ENCODE measurements around the gene WFDC1. TPM values are rescaled to one million over a fixed set of nuclear protein-coding genes. Genes with fewer than 3 reads are reported as not detected.

WFDC1 gene
- total RNA-seq, 1 donor from 2014 or later, result not detected

DNA sequence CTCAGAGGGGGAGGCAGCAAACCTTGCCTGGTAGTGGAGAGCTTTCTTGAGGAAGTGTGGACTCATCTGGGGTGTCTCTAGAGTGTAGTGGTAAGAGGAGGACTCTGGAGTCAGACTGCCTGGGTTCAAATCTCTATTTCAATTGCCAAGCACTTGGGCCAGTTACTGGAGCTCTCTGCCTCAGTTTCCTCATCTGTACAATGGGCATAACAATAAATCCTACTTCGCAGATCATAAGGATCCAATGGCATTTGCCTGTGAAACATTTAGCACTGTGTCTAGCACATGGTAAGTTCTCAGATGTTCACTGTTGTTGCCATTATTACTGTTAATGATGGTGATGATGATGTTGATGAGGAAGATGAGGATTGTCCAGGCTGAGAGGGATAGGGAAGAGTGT lies 23.6 kb upstream of the WFDC1 start:
- TF ChIP-seq EZH2 (IDR thresholded peaks at IDR 0.05) (no peak), EZH2phosphoT487 (IDR thresholded peaks at IDR 0.05) (no peak)
- TF ChIP-seq, protein P1, sequence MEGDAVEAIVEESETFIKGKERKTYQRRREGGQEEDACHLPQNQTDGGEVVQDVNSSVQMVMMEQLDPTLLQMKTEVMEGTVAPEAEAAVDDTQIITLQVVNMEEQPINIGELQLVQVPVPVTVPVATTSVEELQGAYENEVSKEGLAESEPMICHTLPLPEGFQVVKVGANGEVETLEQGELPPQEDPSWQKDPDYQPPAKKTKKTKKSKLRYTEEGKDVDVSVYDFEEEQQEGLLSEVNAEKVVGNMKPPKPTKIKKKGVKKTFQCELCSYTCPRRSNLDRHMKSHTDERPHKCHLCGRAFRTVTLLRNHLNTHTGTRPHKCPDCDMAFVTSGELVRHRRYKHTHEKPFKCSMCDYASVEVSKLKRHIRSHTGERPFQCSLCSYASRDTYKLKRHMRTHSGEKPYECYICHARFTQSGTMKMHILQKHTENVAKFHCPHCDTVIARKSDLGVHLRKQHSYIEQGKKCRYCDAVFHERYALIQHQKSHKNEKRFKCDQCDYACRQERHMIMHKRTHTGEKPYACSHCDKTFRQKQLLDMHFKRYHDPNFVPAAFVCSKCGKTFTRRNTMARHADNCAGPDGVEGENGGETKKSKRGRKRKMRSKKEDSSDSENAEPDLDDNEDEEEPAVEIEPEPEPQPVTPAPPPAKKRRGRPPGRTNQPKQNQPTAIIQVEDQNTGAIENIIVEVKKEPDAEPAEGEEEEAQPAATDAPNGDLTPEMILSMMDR (IDR thresholded peaks at IDR 0.05), result no peak
- Histone ChIP-seq H3K4me1 (no peaks in the 10 kb centered on the region), H2AFZ (replicated peaks) (no peak overlapping the region), H3K4me3 (no peak overlapping the region), H3K27ac (no peak overlapping the region), H3K4me2 (no peak overlapping the region), H3K79me2 (ENCODE audit: low read depth) (no peaks in the 10 kb centered on the region), H4K20me1 (ENCODE audit: low read depth) (no peaks in the 10 kb centered on the region), H3K36me3 (no peaks in the 10 kb centered on the region), H3K9ac (no peak overlapping the region), H3F3A (ENCODE audit: low read depth) (no peaks in the 10 kb centered on the region), H3K9me3 (ENCODE audit: low read depth) (no peaks in the 10 kb centered on the region), H3K27me3 (no peaks in the 10 kb centered on the region)
- no peaks in the 10 kb centered on the region for H3K36me3 Mint-ChIP-seq
- H3K9me3 Mint-ChIP-seq, result no peaks in the 10 kb centered on the region
- no peak overlapping the region for H3K4me3 Mint-ChIP-seq
- DNase-seq (ENCODE audit: low spot score), result no peak
- H3K4me1 Mint-ChIP-seq, result peaks cover 22% of the 10 kb centered on the region
- no peak overlapping the region for H3K27ac Mint-ChIP-seq
- peaks cover 5% of the 10 kb centered on the region for H3K27me3 Mint-ChIP-seq (ENCODE audit: insufficient read depth, low read depth)

DNA sequence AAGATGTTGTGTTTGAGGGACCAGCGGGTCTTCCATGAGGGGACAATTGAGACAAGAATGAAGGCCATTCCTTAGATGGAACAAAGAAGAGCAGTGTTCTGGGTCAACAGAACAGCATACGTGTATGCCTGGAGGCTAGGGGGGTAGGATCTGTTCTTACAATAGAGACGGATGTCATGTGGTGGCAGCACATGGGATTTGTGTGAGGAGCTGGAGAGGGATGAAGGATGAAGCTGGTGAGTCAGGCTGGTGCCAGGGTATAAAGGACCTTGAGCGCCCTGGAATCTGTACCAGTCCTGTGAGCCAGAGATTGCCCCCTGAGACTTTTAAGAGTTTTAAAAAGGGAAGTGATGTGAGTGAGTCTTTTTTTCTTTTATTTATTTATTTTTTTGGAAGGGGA lies 22.8 kb upstream of the WFDC1 start:
- Histone ChIP-seq H3K79me2 (ENCODE audit: low read depth) (no peaks in the 10 kb centered on the region), H3K36me3 (no peaks in the 10 kb centered on the region), H3K4me2 (no peak overlapping the region), H3F3A (ENCODE audit: low read depth) (no peaks in the 10 kb centered on the region), H3K9ac (no peak overlapping the region), H3K4me3 (no peak overlapping the region), H3K27me3 (no peaks in the 10 kb centered on the region), H3K4me1 (no peaks in the 10 kb centered on the region), H3K9me3 (ENCODE audit: low read depth) (no peaks in the 10 kb centered on the region), H2AFZ (replicated peaks) (no peak overlapping the region), H4K20me1 (ENCODE audit: low read depth) (no peaks in the 10 kb centered on the region), H3K27ac (no peak overlapping the region)
- H3K36me3 Mint-ChIP-seq, result no peaks in the 10 kb centered on the region
- H3K4me1 Mint-ChIP-seq, result peaks cover 14% of the 10 kb centered on the region
- H3K9me3 Mint-ChIP-seq, result no peaks in the 10 kb centered on the region
- TF ChIP-seq EZH2phosphoT487 (IDR thresholded peaks at IDR 0.05), result no peak
- TF ChIP-seq, protein P1 (IDR thresholded peaks at IDR 0.05), result no peak
- no peak for TF ChIP-seq EZH2 (IDR thresholded peaks at IDR 0.05)
- no peak overlapping the region for H3K4me3 Mint-ChIP-seq
- H3K27me3 Mint-ChIP-seq (ENCODE audit: insufficient read depth, low read depth), result peaks cover 3% of the 10 kb centered on the region
- H3K27ac Mint-ChIP-seq, result no peak overlapping the region
- DNase-seq (ENCODE audit: low spot score), result no peak

- no peaks in the 10 kb centered on the region for H3K27me3 ChIP-seq
- no peak overlapping the region for H3K4me3 Mint-ChIP-seq
- peaks cover 11% of the 10 kb centered on the region for H3K4me1 Mint-ChIP-seq
- H3K4me3 ChIP-seq, result no peak overlapping the region
- no peaks in the 10 kb centered on the region for H3K4me1 ChIP-seq
- no peak overlapping the region for H2AFZ ChIP-seq (replicated peaks)
- H3K9me3 Mint-ChIP-seq, result no peaks in the 10 kb centered on the region
- H3K36me3 Mint-ChIP-seq, result no peaks in the 10 kb centered on the region
- no peaks in the 10 kb centered on the region for H3K79me2 ChIP-seq (ENCODE audit: low read depth)
- no peak overlapping the region for H3K9ac ChIP-seq
- no peak overlapping the region for H3K27ac ChIP-seq
- DNase-seq (ENCODE audit: low spot score), result no peak
- H3K4me2 ChIP-seq, result no peak overlapping the region
- TF ChIP-seq, protein P1 (IDR thresholded peaks at IDR 0.05), result no peak
- TF ChIP-seq EZH2 (IDR thresholded peaks at IDR 0.05) (no peak), EZH2phosphoT487 (IDR thresholded peaks at IDR 0.05) (no peak)
- H4K20me1 ChIP-seq (ENCODE audit: low read depth), result no peaks in the 10 kb centered on the region
- H3K27ac Mint-ChIP-seq, result no peak overlapping the region
- H3F3A ChIP-seq (ENCODE audit: low read depth), result no peaks in the 10 kb centered on the region
- peaks cover 3% of the 10 kb centered on the region for H3K27me3 Mint-ChIP-seq (ENCODE audit: insufficient read depth, low read depth)
- no peaks in the 10 kb centered on the region for H3K36me3 ChIP-seq
- H3K9me3 ChIP-seq (ENCODE audit: low read depth), result no peaks in the 10 kb centered on the region
Observed at GRCh38 chr16:84272740-84273320, 21.8 kb upstream of the WFDC1 start.

All from neural progenitor cell (in vitro differentiated cells).